ENCODE data around the gene CHD2.

The CHD2 gene

GRCh38 chr15:92906563-92907081 is 6.5 kb downstream of the CHD2 start:
- H3K4me1 ChIP-seq = peaks cover 35% of the 10 kb centered on the region
- no peaks in the 10 kb centered on the region for H3K36me3 ChIP-seq (ENCODE audit: control insufficient read depth, insufficient read depth, low read length)
- peaks cover 63% of the 10 kb centered on the region for H3K79me2 ChIP-seq
- no peak for TF ChIP-seq CTCF (IDR thresholded peaks at IDR 0.05)
- no peaks in the 10 kb centered on the region for H3K27me3 ChIP-seq (ENCODE audit: control insufficient read depth, insufficient read depth, low read length)
- no peaks in the 10 kb centered on the region for H3K9me3 ChIP-seq (ENCODE audit: control insufficient read depth, low read length)
- H3K4me3 ChIP-seq (ENCODE audit: low read depth, low read length) = peak overlapping the region; percentile 38
- no peak overlapping the region for H2AFZ ChIP-seq
- peak overlapping the region; percentile 98 for H3K27ac ChIP-seq
- peak overlapping the region; percentile 77 for H3K4me2 ChIP-seq (ENCODE audit: low read length)
- no peak overlapping the region for H3K9ac ChIP-seq

DNA sequence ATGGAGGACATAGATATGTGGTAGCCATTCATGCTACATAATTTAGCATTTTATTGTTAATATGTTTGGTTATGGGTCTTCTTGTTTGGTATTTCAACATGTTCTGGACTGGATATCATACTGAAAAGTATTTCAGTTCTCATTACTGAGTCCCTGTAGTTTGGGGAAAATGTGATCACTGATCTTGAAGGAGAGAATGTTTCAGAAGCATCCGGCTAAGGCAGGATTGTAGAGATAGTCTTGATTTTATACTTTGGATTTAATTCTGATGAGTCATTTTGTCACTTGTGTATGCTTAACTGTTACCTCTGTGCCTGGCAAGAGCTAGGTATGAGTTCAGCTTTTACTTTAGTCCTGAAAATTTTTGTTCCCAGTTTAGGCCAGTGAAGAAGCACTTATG is 7.1 kb downstream of the CHD2 start:
- peak overlapping the region; percentile 6 for H3K4me3 ChIP-seq (ENCODE audit: low read depth, low read length)
- H3K4me2 ChIP-seq (ENCODE audit: low read length) = peak overlapping the region; percentile 77
- H3K36me3 ChIP-seq (ENCODE audit: control insufficient read depth, insufficient read depth, low read length) = no peaks in the 10 kb centered on the region
- no peaks in the 10 kb centered on the region for H3K27me3 ChIP-seq (ENCODE audit: control insufficient read depth, insufficient read depth, low read length)
- H3K27ac ChIP-seq = peak overlapping the region; percentile 98
- H2AFZ ChIP-seq = no peak overlapping the region
- H3K9me3 ChIP-seq (ENCODE audit: control insufficient read depth, low read length) = no peaks in the 10 kb centered on the region
- TF ChIP-seq CTCF (IDR thresholded peaks at IDR 0.05) = no peak
- no peak overlapping the region for H3K9ac ChIP-seq
- H3K4me1 ChIP-seq = peaks cover 35% of the 10 kb centered on the region
- peaks cover 67% of the 10 kb centered on the region for H3K79me2 ChIP-seq

- Histone ChIP-seq H3K4me3 (ENCODE audit: low read depth, low read length) (peak overlapping the region; percentile 1), H3K4me2 (ENCODE audit: low read length) (peak overlapping the region; percentile 77), H3K36me3 (ENCODE audit: control insufficient read depth, insufficient read depth, low read length) (no peaks in the 10 kb centered on the region), H3K9ac (no peak overlapping the region), H3K9me3 (ENCODE audit: control insufficient read depth, low read length) (no peaks in the 10 kb centered on the region), H3K27me3 (ENCODE audit: control insufficient read depth, insufficient read depth, low read length) (no peaks in the 10 kb centered on the region), H3K79me2 (peaks cover 67% of the 10 kb centered on the region), H3K27ac (peak overlapping the region; percentile 98), H2AFZ (no peak overlapping the region), H3K4me1 (peaks cover 35% of the 10 kb centered on the region)
- TF ChIP-seq CTCF (IDR thresholded peaks at IDR 0.05) = no peak
These were observed 8.0 kb downstream of the CHD2 start for GRCh38 chr15:92907896-92908712.

- no peak overlapping the region for H3K9ac ChIP-seq
- H2AFZ ChIP-seq = no peak overlapping the region
- peaks cover 66% of the 10 kb centered on the region for H3K79me2 ChIP-seq
- no peak for TF ChIP-seq CTCF (IDR thresholded peaks at IDR 0.05)
- no peaks in the 10 kb centered on the region for H3K36me3 ChIP-seq (ENCODE audit: control insufficient read depth, insufficient read depth, low read length)
- no peaks in the 10 kb centered on the region for H3K27me3 ChIP-seq (ENCODE audit: control insufficient read depth, insufficient read depth, low read length)
- H3K4me2 ChIP-seq (ENCODE audit: low read length) = peak overlapping the region; percentile 77
- H3K9me3 ChIP-seq (ENCODE audit: control insufficient read depth, low read length) = no peaks in the 10 kb centered on the region
- peak overlapping the region; percentile 98 for H3K27ac ChIP-seq
- H3K4me1 ChIP-seq = peaks cover 34% of the 10 kb centered on the region
- peak overlapping the region; percentile 1 for H3K4me3 ChIP-seq (ENCODE audit: low read depth, low read length)
These were observed 8.6 kb downstream of the CHD2 start for GRCh38 chr15:92908713-92909057.

Measured in parathyroid adenoma (tissue), 2 donors.